CD4-positive, alpha-beta memory T cell (primary cell): ENCODE data around the gene NPIPA5. TPM values are rescaled to one million over a fixed set of nuclear protein-coding genes. Genes with fewer than 3 reads are reported as not detected.
"Not testable (repeated sequence)": the region's sequence is repeated elsewhere in the genome, so short reads cannot be mapped to it uniquely, and the experiment has no call there.

Source experiments
- CTCF ChIA-PET: fragments of 350-600 bp; sonication (Branson Sonifier 250); formaldehyde crosslinking; loops from one replicate; lab custom pipeline; 2021; ENCODE audit warnings: inconsistent platforms; ENCODE audit not compliant: partially characterized antibody; lab: Charles Lee
- POLR2A ChIA-PET: fragments of 350-600 bp; sonication (Branson Sonifier 250); formaldehyde crosslinking; loops from one replicate; lab custom pipeline; 2021; ENCODE audit not compliant: partially characterized antibody; lab: Charles Lee
- DNase-seq, 5 donors: peaks; one replicate each; pipeline versions ENCODE4 v3.0.0 to v3.0.0-alpha.2; 2020 to 2022; ENCODE audit warnings: mixed read lengths in 1 of 5
- H3K27ac ChIP-seq: one replicate; pipeline ENCODE4 v1.7.0; 2013; ENCODE audit warnings: low read depth, low read length
- H3K27me3 ChIP-seq: 2 replicates; pipeline ENCODE4 v1.7.0; 2013; ENCODE audit warnings: mild to moderate bottlenecking, low read length, moderate library complexity; ENCODE audit not compliant: insufficient read depth
- H3K36me3 ChIP-seq: 2 replicates; pipeline ENCODE4 v1.7.0; 2013; ENCODE audit warnings: mild to moderate bottlenecking, low read length, moderate library complexity; ENCODE audit not compliant: insufficient read depth
- H3K4me1 ChIP-seq: 2 replicates; pipeline ENCODE4 v1.7.0; 2013; ENCODE audit warnings: mild to moderate bottlenecking, low read length, moderate library complexity; ENCODE audit not compliant: insufficient read depth
- H3K4me3 ChIP-seq, 2 donors: one replicate each; pipeline ENCODE4 v1.7.0; 2013; ENCODE audit warnings: low read length in 2 of 2, mild to moderate bottlenecking in 1 of 2
- H3K9me3 ChIP-seq, 2 donors: one replicate each; pipeline ENCODE4 v1.7.0; 2013; ENCODE audit warnings: low read length in 2 of 2, control low read depth in 1 of 2; ENCODE audit not compliant: control insufficient read depth in 1 of 2
- H3K27ac Mint-ChIP-seq, 7 donors: one replicate each; pipeline ENCODE4 v1.8.0; 2020 to 2021; ENCODE audit warnings: mixed read lengths in 7 of 7, mild to moderate bottlenecking in 6 of 7, inconsistent platforms in 3 of 7, moderate library complexity in 3 of 7
- H3K27me3 Mint-ChIP-seq, 2 donors: one replicate each; pipeline ENCODE4 v1.8.0; 2020 to 2021; ENCODE audit warnings: mixed read lengths in 2 of 2
- H3K36me3 Mint-ChIP-seq, 2 donors: one replicate each; pipeline ENCODE4 v1.8.0; 2020 to 2021; ENCODE audit warnings: mixed read lengths in 2 of 2, inconsistent platforms in 1 of 2, mild to moderate bottlenecking in 1 of 2
- H3K4me1 Mint-ChIP-seq, 4 donors: one replicate each; pipeline ENCODE4 v1.8.0; 2020 to 2021; ENCODE audit warnings: mixed read lengths in 4 of 4, mild to moderate bottlenecking in 1 of 4
- H3K4me3 Mint-ChIP-seq, 8 donors: one replicate each; pipeline ENCODE4 v1.8.0; 2020 to 2021; ENCODE audit warnings: mixed read lengths in 8 of 8, mild to moderate bottlenecking in 7 of 8, moderate library complexity in 6 of 8, inconsistent platforms in 3 of 8
- H3K9me3 Mint-ChIP-seq, 8 donors: one replicate each; pipeline ENCODE4 v1.8.0; 2020 to 2021; ENCODE audit warnings: mixed read lengths in 8 of 8, mild to moderate bottlenecking in 5 of 8, inconsistent platforms in 3 of 8, moderate library complexity in 1 of 8
- intact Hi-C: fragments of 100-400 bp; cut with micrococcal nuclease; formaldehyde crosslinking; loops from one replicate; pipeline ENCODE4 v1.15.1; 2023
- polyA plus RNA-seq, 2 donors: library from polyadenylated mRNA; unstranded; fragments of 300-500 nt; fragmentation: Illumina TruSeq; gene quantifications; one replicate each; pipeline ENCODE4 v1.2.3, GENCODE V29; 2021
- total RNA-seq, 2 experiments: library from RNA; stranded (reverse); gene quantifications; one replicate each; pipeline ENCODE4 v1.2.3, GENCODE V29; 2021

NPIPA5 gene
- 10 to 100 TPM; 37.5 to 41.1 TPM for total RNA-seq
- 1 to 10 TPM in 1 of 2 donors, not detected in 1; 1.7 TPM for polyA plus RNA-seq

DNA sequence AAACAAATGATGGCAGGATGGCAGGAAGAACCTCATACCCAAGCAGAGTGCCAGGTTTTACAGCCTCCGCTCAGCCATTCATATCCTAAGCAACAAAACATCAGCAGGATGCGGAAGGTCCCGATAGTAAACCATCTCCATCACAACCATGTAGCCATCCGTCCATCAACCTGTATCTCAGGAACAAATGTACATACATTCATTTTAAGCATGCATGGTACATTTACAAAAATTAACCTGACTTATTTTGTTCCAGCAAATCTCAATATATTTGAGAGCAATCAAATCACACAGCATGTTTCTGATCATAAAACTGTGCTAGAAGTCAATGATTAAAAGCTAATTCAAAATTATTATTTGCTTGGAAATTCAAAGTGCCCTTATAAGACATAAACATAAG lies at the start of gene NPIPA5:
TSS of gene NPIPA5 (minus strand) at position 101 of the 400 bp plus-strand sequence. CDS start at position 101, 0 bp downstream.
- intact Hi-C loops, H3K27me3 Mint-ChIP-seq, H3K4me1 Mint-ChIP-seq, H3K9me3 ChIP-seq, H3K4me1 ChIP-seq, H3K36me3 Mint-ChIP-seq, POLR2A ChIA-PET, H3K4me3 ChIP-seq, H3K36me3 ChIP-seq, H3K27ac Mint-ChIP-seq, H3K27ac ChIP-seq, H3K9me3 Mint-ChIP-seq, H3K4me3 Mint-ChIP-seq, DNase-seq, CTCF ChIA-PET, H3K27me3 ChIP-seq: not testable (repeated sequence)

DNA sequence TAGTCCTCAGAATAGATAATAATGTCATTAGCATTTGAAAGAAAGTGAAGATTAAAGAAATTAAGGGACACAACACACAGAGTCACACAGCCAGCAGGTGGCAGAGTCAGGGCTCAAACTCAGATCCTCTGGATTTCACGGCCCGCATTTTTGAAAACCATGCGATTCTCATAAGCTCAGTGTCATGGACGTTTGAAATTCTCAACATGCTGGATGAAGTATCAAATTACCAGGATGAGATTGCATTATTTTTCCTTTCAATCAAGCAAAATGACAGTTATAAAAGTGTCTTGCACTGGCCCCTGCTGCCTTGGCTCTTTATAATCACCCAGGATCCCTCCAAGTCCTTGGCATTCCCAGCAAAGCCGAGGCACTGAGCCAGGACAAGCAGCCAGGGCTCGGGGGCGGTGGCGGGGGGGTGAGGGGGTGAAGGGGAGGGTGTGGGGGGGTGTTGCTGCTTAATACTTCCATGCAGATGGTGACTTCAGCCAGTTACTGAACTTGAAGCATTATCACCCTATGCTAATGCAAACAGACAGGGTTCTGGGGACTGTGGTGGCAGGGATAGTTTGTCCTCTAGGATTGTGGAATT lies 49.6 kb upstream of the NPIPA5 start:
- Histone ChIP-seq H3K36me3 (no peaks in the 10 kb centered on the region), H3K4me1 (no peaks in the 10 kb centered on the region), H3K4me3 (no peak overlapping the region), H3K27ac (no peak overlapping the region), H3K27me3 (no peaks in the 10 kb centered on the region), H3K9me3 (no peaks in the 10 kb centered on the region)
- no peak overlapping the region for H3K4me3 Mint-ChIP-seq
- H3K9me3 Mint-ChIP-seq = no peaks in the 10 kb centered on the region
- intact Hi-C loops = loop anchor here (1.0 to 5.0 kb wide), 5 partner anchors 165 to 700 kb away; no protein-coding TSS in a partner anchor
- no peaks in the 10 kb centered on the region for H3K36me3 Mint-ChIP-seq
- peak overlapping the region in 1 of 7 donors; percentile 56 for H3K27ac Mint-ChIP-seq
- CTCF ChIA-PET = interaction anchor here (0.6 to 4.8 kb wide), 11 partner anchors 9 to 393 kb away, joined by 3 to 31 read pairs (median 5); partner anchors contain the start of gene MARF1
- H3K4me1 Mint-ChIP-seq = peaks cover 0 to 3% (median under 1%) of the 10 kb centered on the region in 4 donors
- DNase-seq = peak; percentile 27 to 53 (median 40)
- peaks cover 6 to 7% of the 10 kb centered on the region in 2 donors for H3K27me3 Mint-ChIP-seq
- POLR2A ChIA-PET = interaction anchor here (1.0 kb wide), 1 partner anchor 215 kb away, joined by 6 read pairs; the partner anchor contains the start of gene MARF1

DNA sequence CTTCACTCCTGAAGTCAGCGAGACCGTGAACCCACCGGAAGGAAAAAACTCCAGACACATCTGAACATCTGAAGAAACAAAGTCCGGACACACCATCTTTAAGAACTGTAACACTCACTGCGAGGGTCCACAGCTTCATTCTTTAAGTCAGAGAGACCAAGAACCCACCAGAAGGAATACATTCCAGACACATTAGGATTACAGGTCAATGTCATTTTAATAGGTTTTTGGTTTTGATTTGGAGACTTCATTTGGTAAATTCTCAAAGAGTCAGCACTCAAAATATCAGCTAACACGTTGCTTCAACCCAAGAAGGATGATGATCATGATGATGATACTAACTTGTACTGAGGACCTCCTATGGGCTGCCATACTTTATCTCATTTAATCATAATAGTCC lies 48.7 kb upstream of the NPIPA5 start:
- Histone ChIP-seq H3K9me3 (no peaks in the 10 kb centered on the region), H3K4me1 (no peaks in the 10 kb centered on the region), H3K36me3 (no peaks in the 10 kb centered on the region), H3K27me3 (no peaks in the 10 kb centered on the region), H3K4me3 (no peak overlapping the region), H3K27ac (no peak overlapping the region)
- ChIA-PET POLR2A (no interaction called here), CTCF (interaction anchor here (0.8 to 4.8 kb wide), 6 partner anchors 17 to 280 kb away, joined by 3 to 31 read pairs (median 6); partner anchors contain the start of gene MARF1)
- H3K4me3 Mint-ChIP-seq = no peak overlapping the region
- H3K36me3 Mint-ChIP-seq = no peaks in the 10 kb centered on the region
- H3K27ac Mint-ChIP-seq = no peak overlapping the region
- H3K27me3 Mint-ChIP-seq = peaks cover 6 to 10% of the 10 kb centered on the region in 2 donors
- H3K9me3 Mint-ChIP-seq = no peaks in the 10 kb centered on the region
- DNase-seq = no peak
- peaks cover 0 to 3% (median under 1%) of the 10 kb centered on the region in 4 donors for H3K4me1 Mint-ChIP-seq
- intact Hi-C loops = loop anchor here (1.0 to 5.0 kb wide), 5 partner anchors 166 to 701 kb away; no protein-coding TSS in a partner anchor

DNA sequence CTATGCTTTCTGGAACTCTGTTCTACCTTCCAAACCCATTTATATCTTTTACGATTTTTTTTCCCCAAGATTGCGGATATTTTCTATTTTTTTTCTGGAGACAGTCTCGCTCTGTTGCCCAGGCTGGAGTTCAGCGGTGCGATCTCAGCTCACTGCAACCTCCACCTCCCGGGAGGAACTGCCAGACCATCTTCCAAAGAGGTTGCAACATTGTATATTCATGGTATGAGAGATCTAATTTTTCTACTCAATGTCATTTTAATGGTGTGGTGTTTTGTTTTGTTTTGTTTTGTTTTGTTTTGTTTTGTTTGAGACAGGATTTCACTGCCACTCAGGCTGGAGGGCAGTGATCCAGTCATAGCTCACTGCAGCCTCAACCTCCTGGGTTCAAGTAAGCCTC lies 47.8 kb upstream of the NPIPA5 start:
- no peak overlapping the region for H3K27ac ChIP-seq
- no peaks in the 10 kb centered on the region for H3K36me3 Mint-ChIP-seq
- no peaks in the 10 kb centered on the region for H3K4me1 ChIP-seq
- ChIA-PET CTCF (interaction anchor here (1.3 to 4.8 kb wide), 3 partner anchors 93 to 278 kb away, joined by 4 to 31 read pairs (median 22); partner anchors contain the start of gene MARF1), POLR2A (no interaction called here)
- no peaks in the 10 kb centered on the region for H3K9me3 Mint-ChIP-seq
- H3K4me3 Mint-ChIP-seq = no peak overlapping the region
- H3K4me1 Mint-ChIP-seq = peaks cover 0 to 3% (median under 1%) of the 10 kb centered on the region in 4 donors
- H3K36me3 ChIP-seq = no peaks in the 10 kb centered on the region
- H3K27ac Mint-ChIP-seq = no peak overlapping the region
- no peak for DNase-seq
- peaks cover 10 to 11% of the 10 kb centered on the region in 2 donors for H3K27me3 Mint-ChIP-seq
- intact Hi-C loops = loop anchor here (5.0 kb wide), 1 partner anchor 166 kb away; no protein-coding TSS in a partner anchor
- H3K9me3 ChIP-seq = no peaks in the 10 kb centered on the region
- no peak overlapping the region for H3K4me3 ChIP-seq
- H3K27me3 ChIP-seq = no peaks in the 10 kb centered on the region

GRCh38 chr16:15422222-15422621 lies 44.1 kb upstream of the NPIPA5 start:
- Histone ChIP-seq H3K36me3 (no peaks in the 10 kb centered on the region), H3K27me3 (no peaks in the 10 kb centered on the region), H3K9me3 (no peaks in the 10 kb centered on the region), H3K4me1 (no peaks in the 10 kb centered on the region), H3K27ac (no peak overlapping the region), H3K4me3 (no peak overlapping the region)
- H3K4me3 Mint-ChIP-seq = no peak overlapping the region
- H3K27me3 Mint-ChIP-seq = peaks cover 10 to 13% of the 10 kb centered on the region in 2 donors
- no peaks in the 10 kb centered on the region for H3K4me1 Mint-ChIP-seq
- POLR2A ChIA-PET = no interaction called here
- CTCF ChIA-PET = no interaction called here
- DNase-seq = no peak
- H3K9me3 Mint-ChIP-seq = no peaks in the 10 kb centered on the region
- H3K27ac Mint-ChIP-seq = peak overlapping the region in 1 of 7 donors; percentile 29
- H3K36me3 Mint-ChIP-seq = no peaks in the 10 kb centered on the region
- intact Hi-C loops = no loop called here

DNA sequence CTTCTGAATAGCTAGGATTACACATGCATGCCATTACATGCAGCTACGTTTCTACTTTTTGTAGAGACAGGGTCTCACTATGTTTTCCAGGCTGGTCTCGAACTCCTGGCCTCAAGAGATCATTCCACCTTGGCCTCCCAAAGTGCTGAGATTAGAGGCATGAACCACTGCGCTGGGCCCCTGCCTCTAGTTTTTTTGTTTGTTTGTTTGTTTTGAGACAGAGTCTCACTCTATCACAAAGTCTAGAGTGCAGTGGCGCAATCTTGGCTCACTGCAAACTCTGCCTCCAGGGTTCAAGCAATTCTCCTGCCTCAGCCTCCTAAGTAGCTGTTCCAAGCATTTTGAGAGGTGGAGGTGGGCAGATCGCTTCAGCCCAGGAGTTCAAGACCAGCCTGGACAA lies 43.6 kb upstream of the NPIPA5 start:
- H3K27me3 Mint-ChIP-seq = peaks cover 10 to 13% of the 10 kb centered on the region in 2 donors
- POLR2A ChIA-PET, H3K4me3 Mint-ChIP-seq, H3K36me3 ChIP-seq, H3K27me3 ChIP-seq, H3K4me1 Mint-ChIP-seq, H3K9me3 Mint-ChIP-seq, H3K9me3 ChIP-seq, H3K27ac ChIP-seq, H3K4me3 ChIP-seq, H3K4me1 ChIP-seq, DNase-seq, intact Hi-C loops, CTCF ChIA-PET, H3K36me3 Mint-ChIP-seq: not testable (repeated sequence)
- H3K27ac Mint-ChIP-seq = peak overlapping the region in 1 of 7 donors; percentile 78

DNA sequence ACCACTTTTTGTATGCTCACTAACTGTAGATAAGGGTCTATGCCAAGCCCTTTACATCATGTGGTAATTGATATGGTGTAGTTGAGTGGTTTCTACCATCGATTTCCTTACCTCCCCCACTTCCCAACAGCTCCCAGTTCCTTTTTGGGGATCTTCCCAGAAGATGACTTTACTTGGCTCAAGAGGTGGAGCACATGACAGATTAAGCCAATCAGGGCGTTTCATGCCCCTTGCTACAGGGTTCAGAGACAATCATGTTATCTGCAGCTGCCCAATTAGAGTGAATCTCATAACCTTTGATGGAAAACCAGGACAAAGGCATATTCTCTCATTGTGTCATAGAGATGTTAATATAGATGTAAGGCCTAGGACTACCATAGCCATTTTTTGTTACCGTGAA lies 40.1 kb upstream of the NPIPA5 start:
- no peaks in the 10 kb centered on the region for H3K36me3 Mint-ChIP-seq
- Histone ChIP-seq H3K4me1 (no peaks in the 10 kb centered on the region), H3K27me3 (no peaks in the 10 kb centered on the region), H3K27ac (no peak overlapping the region), H3K9me3 (no peaks in the 10 kb centered on the region), H3K36me3 (no peaks in the 10 kb centered on the region), H3K4me3 (no peak overlapping the region)
- CTCF ChIA-PET = interaction anchor here (1.7 kb wide), 1 partner anchor 10 kb away, joined by 5 read pairs; no protein-coding TSS in a partner anchor
- POLR2A ChIA-PET = no interaction called here
- H3K4me3 Mint-ChIP-seq = no peak overlapping the region
- peak overlapping the region in 1 of 7 donors; percentile 48 for H3K27ac Mint-ChIP-seq
- no peak for DNase-seq
- H3K9me3 Mint-ChIP-seq = peaks cover 0 to 1% (median 0%) of the 10 kb centered on the region in 8 donors
- intact Hi-C loops = no loop called here
- H3K4me1 Mint-ChIP-seq = no peaks in the 10 kb centered on the region
- H3K27me3 Mint-ChIP-seq = peaks cover 3 to 10% of the 10 kb centered on the region in 2 donors
